Thyroid gland (tissue), 4 donors: ENCODE results near the gene MGME1. TPM values are rescaled to one million over a fixed set of nuclear protein-coding genes. Genes with fewer than 3 reads are reported as not detected.

Source experiments
- DNase-seq, 2 donors: peaks; one replicate each; pipeline ENCODE4 v3.0.0-alpha.2; 2019
- H3K27ac ChIP-seq, 3 donors: fragments of 200-600 bp; sonication (generic); 1 replicate in 2 of 3; 2 replicates in 1 of 3; pipeline ENCODE4 v1.5.1; 2016 to 2019; ENCODE audit warnings: mild to moderate bottlenecking in 1 of 3, moderate library complexity in 1 of 3
- H3K27me3 ChIP-seq: fragments of 200-600 bp; sonication (generic); one replicate; pipeline ENCODE4 v1.5.1; 2019
- H3K36me3 ChIP-seq, 2 donors: fragments of 200-600 bp; sonication (generic); one replicate each; pipeline ENCODE4 v1.5.1; 2016 to 2019
- H3K4me1 ChIP-seq, 2 donors: fragments of 200-600 bp; sonication (generic); one replicate each; pipeline ENCODE4 v1.5.1; 2017 to 2019
- H3K4me3 ChIP-seq, 3 donors: fragments of 200-600 bp; sonication (generic); replicated peaks in 1 of 3; 1 replicate in 2 of 3; 2 replicates in 1 of 3; pipeline ENCODE4 v1.5.1; 2016; ENCODE audit warnings: mild to moderate bottlenecking in 1 of 3
- H3K9me3 ChIP-seq: fragments of 200-600 bp; sonication (generic); one replicate; pipeline ENCODE4 v1.5.1; 2017
- CTCF ChIP-seq, 6 experiments: fragments of 200-600 bp in 3 of 6; fragments of 450-650 bp in 3 of 6; sonication (generic) in 3 of 6; IDR thresholded peaks; one replicate each; pipeline ENCODE4 v1.5.1; 2016 to 2019; ENCODE audit warnings: antibody characterized with exemption in 6 of 6, mild to moderate bottlenecking in 2 of 6, inconsistent platforms in 1 of 6, moderate library complexity in 1 of 6
- POLR2A ChIP-seq, 2 donors: fragments of 450-650 bp; IDR thresholded peaks; one replicate each; pipeline ENCODE4 v1.6.1; 2017; ENCODE audit warnings: antibody characterized with exemption in 2 of 2, mild to moderate bottlenecking in 2 of 2, moderate library complexity in 1 of 2
- WGBS, 2 donors: methylation state at CpG; one replicate each; pipeline ENCODE4 v1.1.5; 2017; 5-methylcytosine and 5-hydroxymethylcytosine counted together
- intact Hi-C: fragments of 100-400 bp; cut with DNase I; formaldehyde crosslinking; loops from one replicate; pipeline ENCODE4 v1.15.1; 2023
- total RNA-seq, 4 donors: library from RNA; depleted of rRNA; stranded (reverse); fragments of >200 nt; gene quantifications; one replicate each; pipeline ENCODE4 v1.2.3, GENCODE V29; 2016

The MGME1 gene
- total RNA-seq, 4 donors from 2014 or later: 14.6 to 24.2 (median 16.8) TPM

DNA sequence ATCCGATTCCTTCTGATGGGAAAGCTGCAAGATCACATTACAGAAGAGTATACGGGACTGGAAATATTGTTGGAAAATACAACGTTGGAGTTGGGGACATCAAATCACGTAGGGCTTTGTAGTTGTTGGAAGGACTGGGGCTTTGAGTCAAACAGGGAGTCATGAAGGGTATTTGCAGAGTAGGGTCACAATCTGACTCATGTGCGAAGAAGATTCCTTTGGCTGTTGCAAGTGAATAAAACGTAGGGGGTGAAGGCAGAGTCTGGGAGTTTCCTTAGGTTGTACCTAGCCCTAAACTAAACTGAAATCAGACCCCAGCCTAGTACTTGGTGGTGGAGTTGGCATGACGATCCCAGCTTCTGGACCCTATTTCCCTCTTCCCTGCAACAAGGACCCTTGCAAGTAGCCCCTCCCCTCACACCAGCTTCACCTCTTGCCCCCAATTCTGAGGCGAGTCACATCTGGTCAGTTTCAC is 32.5 kb upstream of the MGME1 start:
- TF ChIP-seq POLR2A (IDR thresholded peaks at IDR 0.05) (no peak), CTCF (IDR thresholded peaks at IDR 0.05) (no peak)
- WGBS, 2 donors: 62 to 66% methylated on average over 8 of the region's 8 CpGs
- Histone ChIP-seq H3K27me3 (no peaks in the 10 kb centered on the region), H3K9me3 (no peaks in the 10 kb centered on the region), H3K4me3 (no peak overlapping the region), H3K27ac (peak overlapping the region in 1 of 3 donors; percentile 47), H3K36me3 (peaks cover 0 to under 1% of the 10 kb centered on the region in 2 donors), H3K4me1 (peaks cover 12 to 35% of the 10 kb centered on the region in 2 donors)
- intact Hi-C loops: no loop called here
- no peak for DNase-seq

DNA sequence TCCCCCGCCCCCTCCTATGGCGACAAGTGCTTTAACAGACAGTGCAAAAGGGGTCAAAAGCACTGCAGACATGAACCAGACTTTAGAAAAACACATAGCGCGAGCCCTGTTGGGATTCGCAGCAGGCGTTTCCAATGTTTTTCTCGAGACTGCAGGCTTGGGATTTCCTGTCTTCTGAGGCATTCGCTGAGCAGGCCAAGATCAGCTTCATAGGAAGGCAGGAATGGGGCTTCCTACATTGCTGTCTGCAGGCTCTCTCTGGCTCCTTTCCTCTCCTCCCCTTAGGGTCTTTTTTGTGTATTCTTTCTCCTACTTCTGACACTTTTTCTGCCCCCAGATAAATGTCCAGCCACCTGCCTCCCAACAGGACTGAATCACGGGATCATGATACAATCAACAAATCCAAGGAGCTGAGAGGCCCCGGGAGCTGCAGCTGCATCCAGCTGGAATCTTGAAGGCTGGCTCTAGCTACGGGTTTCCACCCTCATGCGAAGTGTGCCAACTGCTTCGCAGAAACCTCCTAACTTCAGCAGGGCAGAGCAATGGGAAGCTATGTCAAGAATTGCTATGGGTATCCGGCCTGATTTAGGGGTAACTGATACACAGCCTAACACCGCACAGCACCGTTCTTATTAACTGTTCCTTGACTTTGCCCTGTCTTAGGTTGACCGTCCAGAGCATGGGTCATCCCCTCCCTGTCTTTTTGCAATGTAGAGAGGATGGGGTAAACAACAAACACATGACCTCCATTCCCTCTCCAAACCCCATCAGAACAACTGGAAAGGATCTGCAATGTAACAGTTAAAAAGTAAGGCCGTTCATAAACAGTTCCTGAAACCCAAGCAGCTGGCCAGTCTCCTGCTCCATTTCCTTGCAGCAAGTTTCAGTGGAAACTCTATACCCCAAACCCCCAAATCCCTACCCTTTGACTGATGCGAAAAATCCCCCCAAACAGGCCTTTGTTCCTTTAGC is 31.8 kb upstream of the MGME1 start:
- H3K4me3 ChIP-seq: no peak overlapping the region
- peaks cover 12 to 35% of the 10 kb centered on the region in 2 donors for H3K4me1 ChIP-seq
- TF ChIP-seq CTCF (IDR thresholded peaks at IDR 0.05) (no peak), POLR2A (IDR thresholded peaks at IDR 0.05) (no peak)
- H3K36me3 ChIP-seq: peaks cover 4 to 7% of the 10 kb centered on the region in 2 donors
- H3K27me3 ChIP-seq: no peaks in the 10 kb centered on the region
- H3K27ac ChIP-seq: peak overlapping the region in 2 of 3 donors; percentile 20 to 47
- intact Hi-C loops: no loop called here
- peak; percentile 50 to 71 for DNase-seq
- WGBS, 2 donors: 38 to 40% methylated on average over 19 of the region's 19 CpGs
- no peaks in the 10 kb centered on the region for H3K9me3 ChIP-seq

DNA sequence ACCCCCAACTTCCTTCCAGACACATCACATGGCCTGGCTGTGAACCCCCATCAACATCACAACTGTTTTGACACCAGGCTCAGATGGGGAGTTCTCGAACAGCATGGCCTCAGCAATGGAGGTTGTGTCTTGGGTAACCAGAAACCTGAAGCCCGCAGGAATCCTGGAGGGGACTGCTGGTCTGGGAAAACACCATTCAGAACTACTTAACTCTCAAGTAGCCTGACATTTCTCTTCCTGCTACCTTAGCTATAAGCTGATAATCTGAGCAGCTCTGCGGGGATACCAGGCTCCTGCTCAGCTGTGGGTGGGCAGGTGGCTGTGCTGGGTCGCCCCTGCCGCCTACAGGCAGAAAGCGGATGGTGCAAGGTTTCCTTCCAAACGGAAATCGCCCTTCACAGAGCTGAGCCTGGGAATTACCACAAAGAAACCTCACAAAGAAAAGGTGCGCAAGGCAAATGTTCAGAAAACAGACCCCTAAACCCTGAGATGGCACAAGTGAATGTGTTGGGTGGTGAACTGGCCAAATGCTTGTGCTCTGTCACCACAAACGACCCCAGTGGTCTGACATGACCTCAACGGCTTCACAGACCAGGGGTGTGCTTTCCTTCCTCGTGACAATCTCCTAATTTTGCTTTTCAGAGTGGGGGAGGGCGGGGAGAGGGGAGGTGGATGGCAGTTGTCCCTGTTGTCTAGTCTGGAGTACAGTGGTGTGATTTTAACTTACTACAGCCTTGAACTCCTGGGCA is 29.8 kb upstream of the MGME1 start:
- WGBS, 2 donors: 28 to 29% methylated on average over 13 of the region's 13 CpGs
- H3K27ac ChIP-seq: no peak overlapping the region
- DNase-seq: peak; percentile 68 to 70
- no peaks in the 10 kb centered on the region for H3K27me3 ChIP-seq
- H3K9me3 ChIP-seq: no peaks in the 10 kb centered on the region
- no peak overlapping the region for H3K4me3 ChIP-seq
- H3K4me1 ChIP-seq: peaks cover 12 to 35% of the 10 kb centered on the region in 2 donors
- TF ChIP-seq POLR2A (IDR thresholded peaks at IDR 0.05) (no peak), CTCF (IDR thresholded peaks at IDR 0.05) (peak; percentile 62 to 86 (median 80))
- intact Hi-C loops: no loop called here
- peaks cover 22 to 24% of the 10 kb centered on the region in 2 donors for H3K36me3 ChIP-seq

- H3K4me3 ChIP-seq: no peak overlapping the region
- TF ChIP-seq CTCF (IDR thresholded peaks at IDR 0.05): no peak
- no peak for TF ChIP-seq POLR2A (IDR thresholded peaks at IDR 0.05)
- peaks cover 24 to 26% of the 10 kb centered on the region in 2 donors for H3K36me3 ChIP-seq
- intact Hi-C loops: no loop called here
- WGBS, 2 donors: 78 to 83% methylated on average over 7 of the region's 7 CpGs
- no peaks in the 10 kb centered on the region for H3K27me3 ChIP-seq
- no peak overlapping the region for H3K27ac ChIP-seq
- H3K4me1 ChIP-seq: peaks cover 12 to 35% of the 10 kb centered on the region in 2 donors
- DNase-seq: no peak
- no peaks in the 10 kb centered on the region for H3K9me3 ChIP-seq
These were observed 29.1 kb upstream of the MGME1 start for GRCh38 chr20:17939622-17940223.
